ENCODE measurements around the gene MYO6.

The MYO6 gene

GRCh38 chr6:75770844-75771243 is 21.8 kb downstream of the MYO6 start:
- DNase-seq, result no peak

- DNase-seq, result no peak
These were observed 26.2 kb downstream of the MYO6 start for GRCh38 chr6:75775219-75775618.

- no peak for DNase-seq
These were observed 27.4 kb downstream of the MYO6 start for GRCh38 chr6:75776461-75776860.

GRCh38 chr6:75778757-75779156 is 29.7 kb downstream of the MYO6 start:
- no peak for DNase-seq

GRCh38 chr6:75786152-75786551 is 37.1 kb downstream of the MYO6 start:
- no peak for DNase-seq

GRCh38 chr6:75788894-75789293 is 39.9 kb downstream of the MYO6 start:
- no peak for DNase-seq

GRCh38 chr6:75791881-75792280 is 42.8 kb downstream of the MYO6 start:
- no peak for DNase-seq

GRCh38 chr6:75794351-75794846 is 45.4 kb downstream of the MYO6 start:
- no peak for DNase-seq

- no peak for DNase-seq
These were observed 46.1 kb downstream of the MYO6 start for GRCh38 chr6:75794954-75795739.

- no peak for DNase-seq
These were observed 47.7 kb downstream of the MYO6 start for GRCh38 chr6:75796723-75797122.

- DNase-seq, result no peak
These were observed 51.1 kb downstream of the MYO6 start for GRCh38 chr6:75800133-75800532.

GRCh38 chr6:75800708-75801505 is 51.9 kb downstream of the MYO6 start:
- DNase-seq, result no peak

- DNase-seq, result no peak
These were observed 53.3 kb downstream of the MYO6 start for GRCh38 chr6:75802366-75802765.

GRCh38 chr6:75808507-75808906 is 59.5 kb downstream of the MYO6 start:
- DNase-seq, result no peak

GRCh38 chr6:75812560-75812959 is 63.5 kb downstream of the MYO6 start:
- DNase-seq, result no peak

- no peak for DNase-seq
These were observed 64.6 kb downstream of the MYO6 start for GRCh38 chr6:75813476-75814250.

- no peak for DNase-seq
These were observed 66.7 kb downstream of the MYO6 start for GRCh38 chr6:75815756-75816155.

GRCh38 chr6:75818098-75818855 is 69.2 kb downstream of the MYO6 start:
- DNase-seq, result no peak

GRCh38 chr6:75819776-75820487 is 70.9 kb downstream of the MYO6 start:
- DNase-seq, result no peak

- no peak for DNase-seq
These were observed 75.1 kb downstream of the MYO6 start for GRCh38 chr6:75824160-75824559.

- DNase-seq, result no peak
These were observed 78.1 kb downstream of the MYO6 start for GRCh38 chr6:75827163-75827562.

Measured in NCI-H2081 treated with DMSO at 0.1 percent for 48 hours (cell line).